GM12878 (cell line): Measurements from ENCODE around the gene NIBAN1. TPM values are rescaled to one million over a fixed set of nuclear protein-coding genes. Genes with fewer than 3 reads are reported as not detected.

Experiments used
- ATAC-seq: fragments of 200-7000 bp; cut with Tn5 transposase; 3 replicates; pipeline ENCODE4 v1.9.1; 2020; ENCODE audit warnings: mild to moderate bottlenecking, moderate library complexity
- BruUV-seq: library from RNA; stranded (reverse); fragments of 400-500 nt; replicated peaks from 2 replicates; lab custom pipeline; 2021; lab: Mats Ljungman, UMichigan
- CTCF ChIA-PET: fragments of 300-600 bp; sonication (Branson Sonifier 250); formaldehyde crosslinking; extraction: SDS; loops from one replicate; lab custom pipeline; 2021; ENCODE audit warnings: inconsistent platforms; lab: Yijun Ruan, JAX
- POLR2A ChIA-PET: fragments of 350-600 bp; formaldehyde crosslinking; extraction: SDS; loops from one replicate; lab custom pipeline; 2021; ENCODE audit warnings: inconsistent platforms; lab: Charles Lee
- RAD21 ChIA-PET: fragments of 300-600 bp; sonication (Branson Sonifier 250); formaldehyde crosslinking; loops from one replicate; lab custom pipeline; 2023; ENCODE audit warnings: antibody characterized with exemption; ENCODE audit not compliant: unreplicated experiment; lab: Charles Lee
- SMC1A ChIA-PET: fragments of 300-600 bp; sonication (Branson Sonifier 250); formaldehyde crosslinking; loops from one replicate; lab custom pipeline; 2023; ENCODE audit not compliant: unreplicated experiment, uncharacterized antibody; lab: Charles Lee
- DNase-seq: peaks from one replicate; pipeline ENCODE4 v3.0.0-alpha.2; 2011; ENCODE audit warnings: low read depth, low spot score
- FAIRE-seq: peaks from 3 replicates; lab custom pipeline; 2011; peaks lifted over from hg19 to GRCh38; lab: Jason Lieb, UNC
- H2AFZ ChIP-seq: 2 replicates; pipeline ENCODE4 v1.6.0; 2011; ENCODE audit warnings: low read depth, low read length, control low read depth; ENCODE audit not compliant: control insufficient read depth
- H3K27ac ChIP-seq: 2 replicates; pipeline ENCODE4 v1.5.1; 2011; ENCODE audit warnings: control low read depth; ENCODE audit not compliant: control insufficient read depth, insufficient read depth
- H3K27me3 ChIP-seq, 2 experiments: replicated peaks in 1 of 2; 2 replicates each; pipeline versions ENCODE4 v1.6.0 to v1.6.1; 2011; ENCODE audit warnings: low read length in 1 of 2; ENCODE audit not compliant: control insufficient read depth in 2 of 2, insufficient read depth in 2 of 2
- H3K36me3 ChIP-seq, 2 experiments: 2 replicates each; pipeline ENCODE4 v1.5.1; 2011; ENCODE audit warnings: low read length in 1 of 2; ENCODE audit not compliant: control insufficient read depth in 2 of 2, insufficient read depth in 2 of 2
- H3K4me1 ChIP-seq: 2 replicates; pipeline ENCODE4 v1.6.1; 2011; ENCODE audit warnings: mild to moderate bottlenecking, low read length, moderate library complexity, mixed read lengths; ENCODE audit not compliant: control insufficient read depth, insufficient read depth
- H3K4me2 ChIP-seq: 2 replicates; pipeline ENCODE4 v1.6.0; 2011; ENCODE audit warnings: control low read depth; ENCODE audit not compliant: control insufficient read depth, insufficient read depth
- H3K4me3 ChIP-seq: fragments of 200-600 bp; sonication (generic); 2 replicates; pipeline ENCODE4 v1.5.1; 2016
- H3K79me2 ChIP-seq: 2 replicates; pipeline ENCODE4 v1.6.0; 2011; ENCODE audit warnings: low read length; ENCODE audit not compliant: control insufficient read depth, insufficient read depth
- H3K9ac ChIP-seq: 2 replicates; pipeline ENCODE4 v1.8.0; 2011; ENCODE audit warnings: low read length, control low read depth, mixed read lengths; ENCODE audit not compliant: control insufficient read depth, insufficient read depth
- H3K9me3 ChIP-seq: replicated peaks from 3 replicates; pipeline ENCODE4 v1.5.1; 2011; ENCODE audit warnings: mild to moderate bottlenecking, low read length; ENCODE audit not compliant: control insufficient read depth, insufficient read depth
- H4K20me1 ChIP-seq: 2 replicates; pipeline ENCODE4 v1.6.0; 2011; ENCODE audit not compliant: control insufficient read depth, insufficient read depth
- ASH2L ChIP-seq: fragments of 300-600, 200-600 bp; sonication (generic); IDR thresholded peaks from 2 replicates; pipeline ENCODE4 v1.6.1; 2017; ENCODE audit warnings: low read depth, mild to moderate bottlenecking, borderline replicate concordance
- ETV6 ChIP-seq, 2 experiments: fragments of 450-650 bp in 1 of 2; IDR thresholded peaks in 1 of 2; conservative IDR thresholded peaks in 1 of 2; 2 replicates each; pipeline ENCODE4 v1.6.1; 2014; ENCODE audit warnings: antibody characterized with exemption in 1 of 2, borderline replicate concordance in 1 of 2, low read depth in 1 of 2, mild to moderate bottlenecking in 1 of 2, moderate library complexity in 1 of 2
- MYC ChIP-seq: IDR thresholded peaks from 2 replicates; pipeline ENCODE4 v1.6.1; 2011; ENCODE audit warnings: mild to moderate bottlenecking, low read length, moderate library complexity, inconsistent platforms; ENCODE audit not compliant: insufficient read depth, insufficient replicate concordance, insufficient read length, severe bottlenecking
- NBN ChIP-seq: fragments of 450-650 bp; IDR thresholded peaks from 2 replicates; pipeline ENCODE4 v1.6.1; 2016
- NFXL1 ChIP-seq: fragments of 450-650 bp; IDR thresholded peaks from 2 replicates; pipeline ENCODE4 v1.6.1; 2017; ENCODE audit warnings: antibody characterized with exemption, mild to moderate bottlenecking, borderline replicate concordance
- NR2C1 ChIP-seq: fragments of 450-650 bp; IDR thresholded peaks from 2 replicates; pipeline ENCODE4 v1.6.1; 2017; ENCODE audit warnings: antibody characterized with exemption, mild to moderate bottlenecking, moderate library complexity
- NR2C2 ChIP-seq: IDR thresholded peaks from 2 replicates; pipeline ENCODE4 v1.6.1; 2011; ENCODE audit warnings: borderline replicate concordance, low read depth; ENCODE audit not compliant: control insufficient read depth, insufficient read length
- NRF1 ChIP-seq: conservative IDR thresholded peaks from 2 replicates; pipeline ENCODE4 v1.6.1; 2011; ENCODE audit warnings: mild to moderate bottlenecking, low read depth, low read length, improper control_type of control experiment
- POLR2A ChIP-seq: IDR thresholded peaks from 2 replicates; pipeline ENCODE4 v1.6.1; 2011; ENCODE audit warnings: low read depth, mild to moderate bottlenecking, low read length
- ZNF24 ChIP-seq: fragments of 450-650 bp; IDR thresholded peaks from 2 replicates; pipeline ENCODE4 v1.6.1; 2017; ENCODE audit warnings: antibody characterized with exemption, mild to moderate bottlenecking
- WGBS: methylation state at CpG from one replicate; pipeline ENCODE4 v1.1.6; 2016; ENCODE audit warnings: low lambda C conversion rate; ENCODE audit not compliant: insufficient replicate concordance, insufficient coverage; ENCODE audit errors: missing lambda C conversion rate; 5-methylcytosine and 5-hydroxymethylcytosine counted together
- in situ Hi-C: fragments of 300-500 bp; cut with MboI; formaldehyde crosslinking; loops from 9 replicates; pipeline ENCODE4 v1.14.3; 2018; ENCODE audit warnings: mixed read lengths
- intact Hi-C: fragments of 100-400 bp; cut with micrococcal nuclease; formaldehyde crosslinking; loops from one replicate; pipeline ENCODE4 v1.14.2; 2022; ENCODE audit not compliant: unreplicated experiment
- polyA plus RNA-seq, 11 experiments: library from polyadenylated mRNA; depleted of rRNA in 4 of 11; unstranded in 6 of 11; stranded (reverse) in 5 of 11; fragments of >200 nt; fragmentation: Nextera tagmentation in 4 of 11; fragmentation: Illumina TruSeq in 1 of 11; extraction: Ambion mirVana in 4 of 11; extraction: Trizol in 1 of 11; gene quantifications; 1 replicate in 1 of 11; 2 replicates in 10 of 11; pipeline versions ENCODE4 v1.2.1 to v1.2.3, GENCODE V29; 2011 to 2016; ENCODE audit warnings: inconsistent platforms in 2 of 11, missing spikeins in 2 of 11, low read depth in 1 of 11
- total RNA-seq, 4 experiments: library from RNA; depleted of rRNA in 3 of 4; stranded (reverse); fragments of >200 nt in 3 of 4; fragmentation: Illumina TruSeq in 1 of 4; extraction: Trizol in 1 of 4; gene quantifications; 2 replicates each; pipeline versions ENCODE4 v1.2.1 to v1.2.3, GENCODE V29; 2013 to 2021
- TF ChIP-seq, protein P1 (sequence below): fragments of 450-650 bp; IDR thresholded peaks from 2 replicates; pipeline ENCODE4 v1.6.1; 2018; ENCODE audit warnings: mild to moderate bottlenecking, low read depth, moderate library complexity; ENCODE audit not compliant: partially characterized antibody
- TF ChIP-seq, protein P2 (sequence below): fragments of 150-350 bp; IDR thresholded peaks from 2 replicates; pipeline ENCODE4 v1.6.1; 2016; ENCODE audit warnings: low read depth, low read length
- TF ChIP-seq, protein P3 (sequence below): fragments of 450-650 bp; IDR thresholded peaks from 2 replicates; pipeline ENCODE4 v1.6.1; 2017; ENCODE audit warnings: borderline replicate concordance
- TF ChIP-seq, protein P4 (sequence below): fragments of 450-650 bp; IDR thresholded peaks from 2 replicates; pipeline ENCODE4 v1.6.1; 2016; ENCODE audit warnings: mild to moderate bottlenecking

The NIBAN1 gene
- total and polyA plus RNA-seq, 10 of the 15 experiments (the other 5 are each of a cell fraction or from before 2014, with no cell fraction given): 11.2 to 67.8 (median 44.3) TPM

DNA sequence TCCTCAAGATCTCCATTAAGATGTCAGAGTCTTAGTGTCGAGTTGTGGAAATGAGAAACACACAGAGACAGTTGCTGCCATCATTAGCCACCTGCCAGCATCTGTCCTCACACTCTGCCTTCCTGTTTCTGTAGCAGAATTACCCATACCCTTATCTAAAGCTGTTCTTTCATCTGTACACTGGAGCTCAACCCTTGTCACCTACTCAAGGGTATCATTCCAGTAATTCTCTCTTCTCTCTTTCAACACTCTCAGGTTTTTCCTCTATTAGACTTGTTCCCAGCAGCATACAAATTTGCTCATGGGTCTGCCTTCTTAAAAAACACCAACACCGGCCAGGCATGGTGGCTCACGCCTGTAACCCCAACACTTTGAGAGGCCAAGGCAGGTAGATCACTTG, 43.7 kb upstream of the NIBAN1 start:
- BruUV-seq: no TSS peak
- no peak overlapping the region for H3K27ac ChIP-seq
- intact Hi-C loops (no loop called here), in situ Hi-C loops (no loop called here)
- H3K4me2 ChIP-seq: no peak overlapping the region
- RAD21 ChIA-PET: interaction anchor here (0.5 to 0.7 kb wide), 2 partner anchors 149 to 158 kb away, joined by 3 to 4 read pairs; no protein-coding TSS in a partner anchor
- ATAC-seq (peak; percentile 34; the same call in 2 of the 3 replicates), FAIRE-seq (no peak), DNase-seq (no peak)
- H3K4me1 ChIP-seq: no peaks in the 10 kb centered on the region
- no peak overlapping the region for H2AFZ ChIP-seq
- SMC1A ChIA-PET: interaction anchor here (0.6 kb wide), 2 partner anchors 38 to 257 kb away, joined by 3 to 4 read pairs; no protein-coding TSS in a partner anchor
- no peak overlapping the region for H3K9ac ChIP-seq
- H3K36me3 ChIP-seq: no peaks in the 10 kb centered on the region
- CTCF ChIA-PET: interaction anchor here (0.6 to 1.5 kb wide), 2 partner anchors 36 to 662 kb away, joined by 3 to 6 read pairs; no protein-coding TSS in a partner anchor
- WGBS: 62% methylated on average over 3 of the region's 3 CpGs
- H3K4me3 ChIP-seq: no peak overlapping the region
- POLR2A ChIA-PET: no interaction called here
- H3K9me3 ChIP-seq: no peaks in the 10 kb centered on the region
- no peaks in the 10 kb centered on the region for H3K27me3 ChIP-seq
- H3K79me2 ChIP-seq: no peaks in the 10 kb centered on the region
- no peaks in the 10 kb centered on the region for H4K20me1 ChIP-seq
- no peak for TF ChIP-seq POLR2A
- TF ChIP-seq ZNF24: no peak
- no peak for TF ChIP-seq NR2C2
- no peak for TF ChIP-seq NBN
- no peak for TF ChIP-seq ASH2L
- TF ChIP-seq ETV6 (conservative IDR thresholded peaks at IDR 0.05 in 1 of 2, IDR thresholded peaks at IDR 0.05 in 1 of 2; ENCODE audit: borderline replicate concordance in 1 of 2, low read depth in 1 of 2): no peak
- TF ChIP-seq, protein P1, sequence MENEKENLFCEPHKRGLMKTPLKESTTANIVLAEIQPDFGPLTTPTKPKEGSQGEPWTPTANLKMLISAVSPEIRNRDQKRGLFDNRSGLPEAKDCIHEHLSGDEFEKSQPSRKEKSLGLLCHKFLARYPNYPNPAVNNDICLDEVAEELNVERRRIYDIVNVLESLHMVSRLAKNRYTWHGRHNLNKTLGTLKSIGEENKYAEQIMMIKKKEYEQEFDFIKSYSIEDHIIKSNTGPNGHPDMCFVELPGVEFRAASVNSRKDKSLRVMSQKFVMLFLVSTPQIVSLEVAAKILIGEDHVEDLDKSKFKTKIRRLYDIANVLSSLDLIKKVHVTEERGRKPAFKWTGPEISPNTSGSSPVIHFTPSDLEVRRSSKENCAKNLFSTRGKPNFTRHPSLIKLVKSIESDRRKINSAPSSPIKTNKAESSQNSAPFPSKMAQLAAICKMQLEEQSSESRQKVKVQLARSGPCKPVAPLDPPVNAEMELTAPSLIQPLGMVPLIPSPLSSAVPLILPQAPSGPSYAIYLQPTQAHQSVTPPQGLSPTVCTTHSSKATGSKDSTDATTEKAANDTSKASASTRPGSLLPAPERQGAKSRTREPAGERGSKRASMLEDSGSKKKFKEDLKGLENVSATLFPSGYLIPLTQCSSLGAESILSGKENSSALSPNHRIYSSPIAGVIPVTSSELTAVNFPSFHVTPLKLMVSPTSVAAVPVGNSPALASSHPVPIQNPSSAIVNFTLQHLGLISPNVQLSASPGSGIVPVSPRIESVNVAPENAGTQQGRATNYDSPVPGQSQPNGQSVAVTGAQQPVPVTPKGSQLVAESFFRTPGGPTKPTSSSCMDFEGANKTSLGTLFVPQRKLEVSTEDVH: no peak
- no peak for TF ChIP-seq NRF1
- TF ChIP-seq NFXL1: no peak
- TF ChIP-seq, protein P2, sequence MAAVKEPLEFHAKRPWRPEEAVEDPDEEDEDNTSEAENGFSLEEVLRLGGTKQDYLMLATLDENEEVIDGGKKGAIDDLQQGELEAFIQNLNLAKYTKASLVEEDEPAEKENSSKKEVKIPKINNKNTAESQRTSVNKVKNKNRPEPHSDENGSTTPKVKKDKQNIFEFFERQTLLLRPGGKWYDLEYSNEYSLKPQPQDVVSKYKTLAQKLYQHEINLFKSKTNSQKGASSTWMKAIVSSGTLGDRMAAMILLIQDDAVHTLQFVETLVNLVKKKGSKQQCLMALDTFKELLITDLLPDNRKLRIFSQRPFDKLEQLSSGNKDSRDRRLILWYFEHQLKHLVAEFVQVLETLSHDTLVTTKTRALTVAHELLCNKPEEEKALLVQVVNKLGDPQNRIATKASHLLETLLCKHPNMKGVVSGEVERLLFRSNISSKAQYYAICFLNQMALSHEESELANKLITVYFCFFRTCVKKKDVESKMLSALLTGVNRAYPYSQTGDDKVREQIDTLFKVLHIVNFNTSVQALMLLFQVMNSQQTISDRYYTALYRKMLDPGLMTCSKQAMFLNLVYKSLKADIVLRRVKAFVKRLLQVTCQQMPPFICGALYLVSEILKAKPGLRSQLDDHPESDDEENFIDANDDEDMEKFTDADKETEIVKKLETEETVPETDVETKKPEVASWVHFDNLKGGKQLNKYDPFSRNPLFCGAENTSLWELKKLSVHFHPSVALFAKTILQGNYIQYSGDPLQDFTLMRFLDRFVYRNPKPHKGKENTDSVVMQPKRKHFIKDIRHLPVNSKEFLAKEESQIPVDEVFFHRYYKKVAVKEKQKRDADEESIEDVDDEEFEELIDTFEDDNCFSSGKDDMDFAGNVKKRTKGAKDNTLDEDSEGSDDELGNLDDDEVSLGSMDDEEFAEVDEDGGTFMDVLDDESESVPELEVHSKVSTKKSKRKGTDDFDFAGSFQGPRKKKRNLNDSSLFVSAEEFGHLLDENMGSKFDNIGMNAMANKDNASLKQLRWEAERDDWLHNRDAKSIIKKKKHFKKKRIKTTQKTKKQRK: no peak
- no peak for TF ChIP-seq NR2C1
- TF ChIP-seq, protein P3, sequence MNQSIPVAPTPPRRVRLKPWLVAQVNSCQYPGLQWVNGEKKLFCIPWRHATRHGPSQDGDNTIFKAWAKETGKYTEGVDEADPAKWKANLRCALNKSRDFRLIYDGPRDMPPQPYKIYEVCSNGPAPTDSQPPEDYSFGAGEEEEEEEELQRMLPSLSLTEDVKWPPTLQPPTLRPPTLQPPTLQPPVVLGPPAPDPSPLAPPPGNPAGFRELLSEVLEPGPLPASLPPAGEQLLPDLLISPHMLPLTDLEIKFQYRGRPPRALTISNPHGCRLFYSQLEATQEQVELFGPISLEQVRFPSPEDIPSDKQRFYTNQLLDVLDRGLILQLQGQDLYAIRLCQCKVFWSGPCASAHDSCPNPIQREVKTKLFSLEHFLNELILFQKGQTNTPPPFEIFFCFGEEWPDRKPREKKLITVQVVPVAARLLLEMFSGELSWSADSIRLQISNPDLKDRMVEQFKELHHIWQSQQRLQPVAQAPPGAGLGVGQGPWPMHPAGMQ: no peak
- TF ChIP-seq, protein P4, sequence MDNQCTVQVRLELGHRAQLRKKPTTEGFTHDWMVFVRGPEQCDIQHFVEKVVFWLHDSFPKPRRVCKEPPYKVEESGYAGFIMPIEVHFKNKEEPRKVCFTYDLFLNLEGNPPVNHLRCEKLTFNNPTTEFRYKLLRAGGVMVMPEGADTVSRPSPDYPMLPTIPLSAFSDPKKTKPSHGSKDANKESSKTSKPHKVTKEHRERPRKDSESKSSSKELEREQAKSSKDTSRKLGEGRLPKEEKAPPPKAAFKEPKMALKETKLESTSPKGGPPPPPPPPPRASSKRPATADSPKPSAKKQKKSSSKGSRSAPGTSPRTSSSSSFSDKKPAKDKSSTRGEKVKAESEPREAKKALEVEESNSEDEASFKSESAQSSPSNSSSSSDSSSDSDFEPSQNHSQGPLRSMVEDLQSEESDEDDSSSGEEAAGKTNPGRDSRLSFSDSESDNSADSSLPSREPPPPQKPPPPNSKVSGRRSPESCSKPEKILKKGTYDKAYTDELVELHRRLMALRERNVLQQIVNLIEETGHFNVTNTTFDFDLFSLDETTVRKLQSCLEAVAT: no peak
- no peak for TF ChIP-seq MYC
